Panc1 (cell line): ENCODE data around the gene TBX21. TPM values are rescaled to one million over a fixed set of nuclear protein-coding genes. Genes with fewer than 3 reads are reported as not detected.

ENCODE experiments used
- ATAC-seq: fragments of 200-7000 bp; cut with Tn5 transposase; 2 replicates; pipeline ENCODE4 v1.9.1; 2020; ENCODE audit warnings: mild to moderate bottlenecking, moderate library complexity
- BruUV-seq: library from RNA; stranded (reverse); fragments of 400-500 nt; replicated peaks from 2 replicates; lab custom pipeline; 2021; lab: Mats Ljungman, UMichigan
- CTCF ChIA-PET: fragments of 300-600 bp; sonication (Branson Sonifier 250); formaldehyde crosslinking; loops from one replicate; lab custom pipeline; 2022; ENCODE audit warnings: antibody characterized with exemption; lab: Charles Lee
- POLR2A ChIA-PET: fragments of 300-600 bp; sonication (Branson Sonifier 250); formaldehyde crosslinking; loops from one replicate; lab custom pipeline; 2022; ENCODE audit warnings: antibody characterized with exemption; lab: Charles Lee
- DNase-seq: peaks from one replicate; pipeline ENCODE4 v3.0.0-alpha.2; 2010; ENCODE audit warnings: low read depth, low spot score
- H3K27ac ChIP-seq: 2 replicates; pipeline ENCODE4 v1.5.1; 2011; ENCODE audit warnings: mild to moderate bottlenecking, low read length, inconsistent platforms
- H3K27me3 ChIP-seq: fragments of 200-500 bp; sonication (Bioruptor generic); 2 replicates; pipeline ENCODE4 v1.6.0; 2014; ENCODE audit warnings: low read length, inconsistent platforms; ENCODE audit not compliant: control insufficient read depth, insufficient read depth
- H3K36me3 ChIP-seq: fragments of 200-500 bp; sonication (Bioruptor generic); 2 replicates; pipeline ENCODE4 v1.5.1; 2014; ENCODE audit warnings: inconsistent platforms, mild to moderate bottlenecking, low read length, moderate library complexity; ENCODE audit not compliant: control insufficient read depth, insufficient read depth
- H3K4me1 ChIP-seq: 2 replicates; pipeline ENCODE4 v1.5.1; 2011; ENCODE audit warnings: inconsistent platforms, mild to moderate bottlenecking, low read length, moderate library complexity; ENCODE audit not compliant: control insufficient read depth, insufficient read depth
- H3K4me3 ChIP-seq, 2 experiments: 2 replicates each; pipeline ENCODE4 v1.5.1; 2011 to 2012; ENCODE audit warnings: low read depth in 2 of 2, low read length in 2 of 2, mild to moderate bottlenecking in 2 of 2, inconsistent platforms in 1 of 2, moderate library complexity in 1 of 2
- H3K9me3 ChIP-seq: fragments of 200-500 bp; sonication (Bioruptor generic); 2 replicates; pipeline ENCODE4 v1.5.1; 2014; ENCODE audit warnings: low read depth, mild to moderate bottlenecking, inconsistent platforms, low read length, moderate library complexity; ENCODE audit not compliant: control insufficient read depth, insufficient read depth
- CTCF ChIP-seq: fragments of 450-650 bp; IDR thresholded peaks from 2 replicates; pipeline ENCODE4 v1.5.1; 2017; ENCODE audit warnings: mild to moderate bottlenecking
- POLR2AphosphoS5 ChIP-seq: IDR thresholded peaks from 2 replicates; pipeline ENCODE4 v1.6.1; 2012; ENCODE audit warnings: mild to moderate bottlenecking, low read depth, low read length, moderate library complexity
- REST ChIP-seq, 2 experiments: IDR thresholded peaks; 2 replicates each; pipeline ENCODE4 v1.6.1; 2011 to 2012; ENCODE audit warnings: low read depth in 2 of 2, control low read depth in 1 of 2, low read length in 1 of 2, mild to moderate bottlenecking in 1 of 2, moderate library complexity in 1 of 2; ENCODE audit not compliant: insufficient read depth in 1 of 2
- SIN3A ChIP-seq: IDR thresholded peaks from 2 replicates; pipeline ENCODE4 v1.6.1; 2012; ENCODE audit warnings: low read depth, mild to moderate bottlenecking, low read length, moderate library complexity, borderline replicate concordance; ENCODE audit not compliant: insufficient read depth
- TCF7L2 ChIP-seq: IDR thresholded peaks from 2 replicates; pipeline ENCODE4 v1.6.1; 2011; ENCODE audit warnings: mild to moderate bottlenecking, low read depth, low read length, inconsistent platforms
- in situ Hi-C: cut with HindIII; loops from 2 replicates; pipeline ENCODE4 v1.10.0; 2016; ENCODE audit warnings: low sequenced_read_pairs, low pct_unique_long_range_greater_than_20kb
- intact Hi-C: fragments of 100-400 bp; cut with micrococcal nuclease; formaldehyde crosslinking; loops from one replicate; pipeline ENCODE4 v1.10.0; 2022; ENCODE audit not compliant: unreplicated experiment
- total RNA-seq: library from RNA; stranded (reverse); gene quantifications from one replicate; pipeline ENCODE4 v1.2.1, GENCODE V29; 2021; ENCODE audit not compliant: unreplicated experiment

Gene TBX21
- total RNA-seq, 1 experiment from 2014 or later: 0.10 TPM

GRCh38 chr17:47713980-47714700 is 18.9 kb upstream of the TBX21 start:
- DNase-seq (no peak), ATAC-seq (no peak)
- intact Hi-C loops (no loop called here), in situ Hi-C loops (no loop called here)
- CTCF ChIA-PET: no interaction called here
- no peaks in the 10 kb centered on the region for H3K36me3 ChIP-seq
- POLR2A ChIA-PET: no interaction called here
- H3K27me3 ChIP-seq: peaks cover 5% of the 10 kb centered on the region; the same call in 1 of the 2 replicates
- no TSS peak for BruUV-seq
- H3K4me3 ChIP-seq: no peak overlapping the region
- no peaks in the 10 kb centered on the region for H3K4me1 ChIP-seq
- TF ChIP-seq REST (IDR thresholded peaks at IDR 0.05; ENCODE audit: insufficient read depth in 1 of 2, low read depth in 2 of 2, low read length in 1 of 2): no peak; a peak in 1 of 4 replicates
- no peak for TF ChIP-seq CTCF
- no peak for TF ChIP-seq SIN3A
- no peak for TF ChIP-seq POLR2AphosphoS5
- no peak for TF ChIP-seq TCF7L2
- no peaks in the 10 kb centered on the region for H3K9me3 ChIP-seq
- no peak overlapping the region for H3K27ac ChIP-seq

GRCh38 chr17:47714773-47715396 is 18.2 kb upstream of the TBX21 start:
- TF ChIP-seq REST (IDR thresholded peaks at IDR 0.05; ENCODE audit: insufficient read depth in 1 of 2, low read depth in 2 of 2, low read length in 1 of 2): no peak
- TF ChIP-seq CTCF: no peak

More at GRCh38 chr17:47714773-47715396, 18.2 kb upstream of the TBX21 start:
- no peaks in the 10 kb centered on the region for H3K9me3 ChIP-seq
- in situ Hi-C loops (no loop called here), intact Hi-C loops (no loop called here)
- ChIA-PET CTCF (interaction anchor here (0.9 kb wide), 2 partner anchors 14 to 17 kb away, joined by 3 to 6 read pairs; no protein-coding TSS in a partner anchor), POLR2A (no interaction called here)
- no peak for DNase-seq
- no peak overlapping the region for H3K4me3 ChIP-seq
- BruUV-seq: no TSS peak
- peaks cover 5% of the 10 kb centered on the region; the same call in 1 of the 2 replicates for H3K27me3 ChIP-seq
- H3K4me1 ChIP-seq: no peaks in the 10 kb centered on the region
- no peak overlapping the region for H3K27ac ChIP-seq
- H3K36me3 ChIP-seq: no peaks in the 10 kb centered on the region
- no peak for ATAC-seq
